Body of pancreas (tissue), 4 donors: ENCODE measurements around the gene PIGR. TPM values are rescaled to one million over a fixed set of nuclear protein-coding genes. Genes with fewer than 3 reads are reported as not detected.

Source experiments
- ATAC-seq: fragments of 150-250 bp; one replicate; pipeline ENCODE4 v1.9.1; 2016
- DNase-seq, 4 donors: peaks; one replicate each; pipeline ENCODE4 v3.0.0-alpha.2; 2019
- H3K27ac ChIP-seq, 4 donors: fragments of 200-600 bp; sonication (generic); 1 replicate in 3 of 4; 2 replicates in 1 of 4; pipeline versions ENCODE4 v1.5.1 to v1.6.1; 2016 to 2019; ENCODE audit warnings: mild to moderate bottlenecking in 1 of 4, mixed read lengths in 1 of 4, moderate library complexity in 1 of 4
- H3K27me3 ChIP-seq, 2 donors: fragments of 200-600 bp; sonication (generic); one replicate each; pipeline ENCODE4 v1.6.0; 2016; ENCODE audit warnings: mild to moderate bottlenecking in 1 of 2
- H3K36me3 ChIP-seq, 2 donors: fragments of 200-600 bp; sonication (generic); replicated peaks in 1 of 2; 2 replicates each; pipeline ENCODE4 v1.5.1; 2016; ENCODE audit warnings: low read depth in 2 of 2; ENCODE audit not compliant: insufficient read depth in 1 of 2
- H3K4me1 ChIP-seq: fragments of 200-600 bp; sonication (generic); one replicate; pipeline ENCODE4 v1.6.0; 2016
- H3K4me3 ChIP-seq, 2 donors: fragments of 200-600 bp; sonication (generic); 1 replicate in 1 of 2; 2 replicates in 1 of 2; pipeline ENCODE4 v1.5.1; 2016 to 2019
- H3K9me3 ChIP-seq, 3 donors: fragments of 200-600 bp; sonication (generic); 1 replicate in 2 of 3; 2 replicates in 1 of 3; pipeline ENCODE4 v1.5.1; 2016
- POLR2A ChIP-seq, 3 donors: fragments of 450-650 bp; IDR thresholded peaks; one replicate each; pipeline ENCODE4 v1.6.1; 2016; ENCODE audit warnings: antibody characterized with exemption in 3 of 3, mild to moderate bottlenecking in 2 of 3
- WGBS, 2 donors: methylation state at CpG; one replicate each; pipeline ENCODE4 v1.1.5; 2017; 5-methylcytosine and 5-hydroxymethylcytosine counted together
- intact Hi-C: fragments of 100-400 bp; cut with DNase I; formaldehyde crosslinking; loops from one replicate; pipeline ENCODE4 v1.15.1; 2023
- total RNA-seq, 2 donors: library from RNA; depleted of rRNA; stranded (reverse); fragments of >200 nt; gene quantifications; one replicate each; pipeline ENCODE4 v1.1.0, GENCODE V29; 2016
- TF ChIP-seq, protein P1 (sequence below), 7 experiments: fragments of 450-650 bp in 4 of 7; fragments of 200-600 bp in 3 of 7; sonication (generic) in 3 of 7; IDR thresholded peaks; one replicate each; pipeline ENCODE4 v1.5.1; 2016 to 2019; ENCODE audit warnings: antibody characterized with exemption in 7 of 7

Gene PIGR
- total RNA-seq, 2 donors from 2014 or later: 14.8 to 45.1 TPM

- ATAC-seq: peak; percentile 81
- Histone ChIP-seq H3K9me3 (no peaks in the 10 kb centered on the region), H3K27me3 (no peaks in the 10 kb centered on the region), H3K36me3 (no peaks in the 10 kb centered on the region), H3K4me3 (no peak overlapping the region), H3K27ac (peak overlapping the region in 3 of 4 donors; percentile 9 to 51 (median 50)), H3K4me1 (peaks cover 16% of the 10 kb centered on the region)
- intact Hi-C loops: no loop called here
- WGBS, 2 donors: 9 to 10% methylated on average over 5 of the region's 5 CpGs
- no peak for TF ChIP-seq POLR2A (IDR thresholded peaks at IDR 0.05)
- TF ChIP-seq, protein P1, sequence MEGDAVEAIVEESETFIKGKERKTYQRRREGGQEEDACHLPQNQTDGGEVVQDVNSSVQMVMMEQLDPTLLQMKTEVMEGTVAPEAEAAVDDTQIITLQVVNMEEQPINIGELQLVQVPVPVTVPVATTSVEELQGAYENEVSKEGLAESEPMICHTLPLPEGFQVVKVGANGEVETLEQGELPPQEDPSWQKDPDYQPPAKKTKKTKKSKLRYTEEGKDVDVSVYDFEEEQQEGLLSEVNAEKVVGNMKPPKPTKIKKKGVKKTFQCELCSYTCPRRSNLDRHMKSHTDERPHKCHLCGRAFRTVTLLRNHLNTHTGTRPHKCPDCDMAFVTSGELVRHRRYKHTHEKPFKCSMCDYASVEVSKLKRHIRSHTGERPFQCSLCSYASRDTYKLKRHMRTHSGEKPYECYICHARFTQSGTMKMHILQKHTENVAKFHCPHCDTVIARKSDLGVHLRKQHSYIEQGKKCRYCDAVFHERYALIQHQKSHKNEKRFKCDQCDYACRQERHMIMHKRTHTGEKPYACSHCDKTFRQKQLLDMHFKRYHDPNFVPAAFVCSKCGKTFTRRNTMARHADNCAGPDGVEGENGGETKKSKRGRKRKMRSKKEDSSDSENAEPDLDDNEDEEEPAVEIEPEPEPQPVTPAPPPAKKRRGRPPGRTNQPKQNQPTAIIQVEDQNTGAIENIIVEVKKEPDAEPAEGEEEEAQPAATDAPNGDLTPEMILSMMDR (IDR thresholded peaks at IDR 0.05): no peak
- DNase-seq: peak; percentile 33 to 59 (median 46)
Observed at GRCh38 chr1:206969090-206969489, 22.8 kb upstream of the PIGR start.

- Histone ChIP-seq H3K9me3 (no peaks in the 10 kb centered on the region), H3K27ac (no peak overlapping the region), H3K36me3 (no peaks in the 10 kb centered on the region), H3K4me1 (peaks cover 16% of the 10 kb centered on the region), H3K4me3 (no peak overlapping the region), H3K27me3 (no peaks in the 10 kb centered on the region)
- ATAC-seq (no peak), DNase-seq (peak in 1 of 4 donors; percentile 32)
- intact Hi-C loops: no loop called here
- 51 to 77% methylated on average over 7 to 8 of the region's 8 CpGs for WGBS, 2 donors
- TF ChIP-seq, protein P1 (IDR thresholded peaks at IDR 0.05): no peak
- no peak for TF ChIP-seq POLR2A (IDR thresholded peaks at IDR 0.05)
Observed at GRCh38 chr1:206967096-206967849, 21.0 kb upstream of the PIGR start.

DNA sequence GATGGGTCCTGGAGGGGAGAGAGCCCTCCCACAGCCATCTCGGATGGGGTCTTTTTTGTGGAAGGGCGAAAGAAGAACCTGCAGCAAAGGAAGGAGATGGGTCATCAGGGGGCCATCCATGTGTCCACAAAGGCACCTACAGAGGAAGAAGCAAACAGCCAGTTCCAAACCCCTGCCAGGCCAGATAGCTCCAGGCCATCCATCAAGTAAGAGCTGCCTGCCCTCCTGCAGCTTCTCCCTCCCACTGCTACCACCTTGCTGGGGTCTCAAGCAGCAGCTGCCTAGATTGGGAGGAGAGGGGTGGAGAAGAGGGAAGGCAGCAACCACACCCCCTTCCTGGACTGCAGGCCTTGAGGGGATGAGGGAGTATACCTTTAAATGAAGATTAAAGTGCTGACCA, 19.5 kb upstream of the PIGR start:
- DNase-seq (no peak), ATAC-seq (no peak)
- H3K9me3 ChIP-seq: no peaks in the 10 kb centered on the region
- TF ChIP-seq, protein P1 (IDR thresholded peaks at IDR 0.05): no peak
- TF ChIP-seq POLR2A (IDR thresholded peaks at IDR 0.05): no peak
- WGBS, 2 donors: 69 to 95% methylated on average over 2 of the region's 2 CpGs
- no peaks in the 10 kb centered on the region for H3K36me3 ChIP-seq
- H3K27ac ChIP-seq: no peak overlapping the region
- intact Hi-C loops: no loop called here
- peaks cover 16% of the 10 kb centered on the region for H3K4me1 ChIP-seq
- H3K27me3 ChIP-seq: no peaks in the 10 kb centered on the region
- no peak overlapping the region for H3K4me3 ChIP-seq

- peaks cover 5% of the 10 kb centered on the region for H3K4me1 ChIP-seq
- intact Hi-C loops: no loop called here
- DNase-seq: no peak
- H3K9me3 ChIP-seq: no peaks in the 10 kb centered on the region
- 80 to 88% methylated on average over 1 of the region's 1 CpG for WGBS, 2 donors
- H3K4me3 ChIP-seq: no peak overlapping the region
- ATAC-seq: no peak
- no peaks in the 10 kb centered on the region for H3K36me3 ChIP-seq
- TF ChIP-seq, protein P1 (IDR thresholded peaks at IDR 0.05): no peak
- no peak for TF ChIP-seq POLR2A (IDR thresholded peaks at IDR 0.05)
- no peak overlapping the region for H3K27ac ChIP-seq
- no peaks in the 10 kb centered on the region for H3K27me3 ChIP-seq
Observed at GRCh38 chr1:206963740-206964139, 17.5 kb upstream of the PIGR start.
